Vagina (tissue), 2 donors: ENCODE measurements around the gene XPOT.

Source experiments
- POLR2A ChIP-seq, 2 donors: fragments of 450-650 bp; IDR thresholded peaks; one replicate each; pipeline ENCODE4 v1.6.1; 2017; ENCODE audit warnings: antibody characterized with exemption in 2 of 2, mild to moderate bottlenecking in 2 of 2, moderate library complexity in 2 of 2
- POLR2AphosphoS5 ChIP-seq, 2 donors: sonication (generic); formaldehyde crosslinking; IDR thresholded peaks; one replicate each; pipeline ENCODE4 v1.9.0; 2017; ENCODE audit warnings: antibody characterized with exemption in 2 of 2, mild to moderate bottlenecking in 2 of 2, low read depth in 1 of 2; ENCODE audit not compliant: insufficient read depth in 1 of 2
- TF ChIP-seq, protein P1 (sequence below), 3 experiments: fragments of 450-650 bp in 2 of 3; fragments of 200-600 bp in 1 of 3; sonication (generic) in 1 of 3; IDR thresholded peaks; one replicate each; pipeline ENCODE4 v1.5.1; 2017 to 2019; ENCODE audit warnings: antibody characterized with exemption in 3 of 3, mild to moderate bottlenecking in 2 of 3, moderate library complexity in 2 of 3

DNA sequence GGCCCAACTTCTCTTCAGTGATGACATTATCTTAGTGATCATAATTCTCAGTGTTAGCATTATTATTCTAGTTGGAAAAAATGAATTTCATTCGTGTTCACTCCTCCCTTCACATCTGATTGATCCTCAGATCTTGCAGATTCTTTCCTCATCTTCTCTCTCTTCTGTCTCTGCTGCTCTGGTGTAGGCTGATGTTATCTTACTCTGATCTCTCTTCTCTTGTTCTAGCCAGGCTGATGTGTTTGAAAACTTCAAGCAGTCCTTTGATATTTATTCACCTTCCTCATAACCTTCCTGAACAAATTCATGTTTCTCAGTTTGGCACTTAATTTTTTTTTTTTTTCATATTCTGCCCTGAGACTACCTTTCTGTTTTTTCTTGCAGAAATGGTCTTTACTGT, 42.1 kb downstream of the XPOT start:
- TF ChIP-seq POLR2A (IDR thresholded peaks at IDR 0.05) (no peak), POLR2AphosphoS5 (IDR thresholded peaks at IDR 0.05; ENCODE audit: insufficient read depth in 1 of 2, low read depth in 1 of 2) (no peak)
- TF ChIP-seq, protein P1, sequence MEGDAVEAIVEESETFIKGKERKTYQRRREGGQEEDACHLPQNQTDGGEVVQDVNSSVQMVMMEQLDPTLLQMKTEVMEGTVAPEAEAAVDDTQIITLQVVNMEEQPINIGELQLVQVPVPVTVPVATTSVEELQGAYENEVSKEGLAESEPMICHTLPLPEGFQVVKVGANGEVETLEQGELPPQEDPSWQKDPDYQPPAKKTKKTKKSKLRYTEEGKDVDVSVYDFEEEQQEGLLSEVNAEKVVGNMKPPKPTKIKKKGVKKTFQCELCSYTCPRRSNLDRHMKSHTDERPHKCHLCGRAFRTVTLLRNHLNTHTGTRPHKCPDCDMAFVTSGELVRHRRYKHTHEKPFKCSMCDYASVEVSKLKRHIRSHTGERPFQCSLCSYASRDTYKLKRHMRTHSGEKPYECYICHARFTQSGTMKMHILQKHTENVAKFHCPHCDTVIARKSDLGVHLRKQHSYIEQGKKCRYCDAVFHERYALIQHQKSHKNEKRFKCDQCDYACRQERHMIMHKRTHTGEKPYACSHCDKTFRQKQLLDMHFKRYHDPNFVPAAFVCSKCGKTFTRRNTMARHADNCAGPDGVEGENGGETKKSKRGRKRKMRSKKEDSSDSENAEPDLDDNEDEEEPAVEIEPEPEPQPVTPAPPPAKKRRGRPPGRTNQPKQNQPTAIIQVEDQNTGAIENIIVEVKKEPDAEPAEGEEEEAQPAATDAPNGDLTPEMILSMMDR (IDR thresholded peaks at IDR 0.05), result no peak
